Activated CD4-positive, alpha-beta memory T cell treated with anti-CD3 and anti-CD28 coated beads, Interleukin-2, amount 10 ng/mL, durations not matched to agents 7 days and 5 days (primary cell): ENCODE measurements around the gene FAM174B. TPM values are rescaled to one million over a fixed set of nuclear protein-coding genes. Genes with fewer than 3 reads are reported as not detected.

Experiments used
- CTCF ChIA-PET: fragments of 350-600 bp; sonication (Branson Sonifier 250); formaldehyde crosslinking; loops from one replicate; lab custom pipeline; 2021; ENCODE audit warnings: antibody characterized with exemption, inconsistent platforms; lab: Charles Lee
- POLR2A ChIA-PET: fragments of 350-600 bp; sonication (Branson Sonifier 250); formaldehyde crosslinking; loops from one replicate; lab custom pipeline; 2021; ENCODE audit warnings: antibody characterized with exemption; lab: Charles Lee
- DNase-seq: peaks from one replicate; pipeline ENCODE4 v3.0.0-alpha.2; 2020
- H3K27ac Mint-ChIP-seq: one replicate; pipeline ENCODE4 v1.8.0; 2021; ENCODE audit warnings: mild to moderate bottlenecking, mixed read lengths
- H3K27me3 Mint-ChIP-seq: one replicate; pipeline ENCODE4 v1.8.0; 2021; ENCODE audit warnings: mixed read lengths
- H3K36me3 Mint-ChIP-seq: one replicate; pipeline ENCODE4 v1.8.0; 2021; ENCODE audit warnings: low read depth, mixed read lengths
- H3K4me1 Mint-ChIP-seq: one replicate; pipeline ENCODE4 v1.8.0; 2021; ENCODE audit warnings: mixed read lengths
- H3K4me3 Mint-ChIP-seq: one replicate; pipeline ENCODE4 v1.8.0; 2021; ENCODE audit warnings: mild to moderate bottlenecking, mixed read lengths
- H3K9me3 Mint-ChIP-seq: one replicate; pipeline ENCODE4 v1.8.0; 2021; ENCODE audit warnings: mixed read lengths
- total RNA-seq, 2 experiments: library from RNA; stranded (reverse); gene quantifications; one replicate each; pipeline ENCODE4 v1.2.3, GENCODE V29; 2021

FAM174B gene
- total RNA-seq, 2 experiments from 2014 or later: 2.8 to 3.0 TPM

GRCh38 chr15:92586383-92586942, 69.1 kb downstream of the FAM174B start:
- ChIA-PET CTCF (no interaction called here), POLR2A (no interaction called here)
- H3K36me3 Mint-ChIP-seq: no peaks in the 10 kb centered on the region
- H3K27me3 Mint-ChIP-seq: peaks cover 6% of the 10 kb centered on the region
- H3K4me3 Mint-ChIP-seq: no peak overlapping the region
- H3K4me1 Mint-ChIP-seq: no peaks in the 10 kb centered on the region
- H3K27ac Mint-ChIP-seq: no peak overlapping the region
- DNase-seq: no peak
- H3K9me3 Mint-ChIP-seq: no peaks in the 10 kb centered on the region

GRCh38 chr15:92584105-92584504, 71.5 kb downstream of the FAM174B start:
- no peaks in the 10 kb centered on the region for H3K36me3 Mint-ChIP-seq
- no peaks in the 10 kb centered on the region for H3K4me1 Mint-ChIP-seq
- H3K4me3 Mint-ChIP-seq: no peak overlapping the region
- H3K27me3 Mint-ChIP-seq: peaks cover 7% of the 10 kb centered on the region
- DNase-seq: no peak
- CTCF ChIA-PET: no interaction called here
- no peak overlapping the region for H3K27ac Mint-ChIP-seq
- H3K9me3 Mint-ChIP-seq: no peaks in the 10 kb centered on the region
- POLR2A ChIA-PET: no interaction called here

- no peak for DNase-seq
- Mint-ChIP-seq H3K4me3 (no peak overlapping the region), H3K36me3 (no peaks in the 10 kb centered on the region), H3K4me1 (no peaks in the 10 kb centered on the region), H3K27ac (no peak overlapping the region), H3K27me3 (peaks cover 9% of the 10 kb centered on the region), H3K9me3 (no peaks in the 10 kb centered on the region)
- ChIA-PET CTCF (no interaction called here), POLR2A (no interaction called here)
Observed at GRCh38 chr15:92583096-92584034, 72.2 kb downstream of the FAM174B start.

GRCh38 chr15:92582206-92582605, 73.4 kb downstream of the FAM174B start:
- Mint-ChIP-seq H3K27me3 (peaks cover 15% of the 10 kb centered on the region), H3K27ac (no peak overlapping the region), H3K36me3 (no peaks in the 10 kb centered on the region), H3K4me1 (no peaks in the 10 kb centered on the region), H3K4me3 (no peak overlapping the region), H3K9me3 (no peaks in the 10 kb centered on the region)
- CTCF ChIA-PET: no interaction called here
- no peak for DNase-seq
- POLR2A ChIA-PET: no interaction called here

- CTCF ChIA-PET: no interaction called here
- DNase-seq: no peak
- peaks cover 19% of the 10 kb centered on the region for H3K27me3 Mint-ChIP-seq
Observed at GRCh38 chr15:92580933-92581445, 74.6 kb downstream of the FAM174B start.

GRCh38 chr15:92580521-92580920, 75.1 kb downstream of the FAM174B start:
- DNase-seq: no peak
- Mint-ChIP-seq H3K9me3 (no peaks in the 10 kb centered on the region), H3K4me3 (no peak overlapping the region), H3K4me1 (no peaks in the 10 kb centered on the region), H3K27ac (no peak overlapping the region), H3K27me3 (peaks cover 19% of the 10 kb centered on the region), H3K36me3 (no peaks in the 10 kb centered on the region)
- ChIA-PET POLR2A (no interaction called here), CTCF (no interaction called here)

More at GRCh38 chr15:92580933-92581445, 74.6 kb downstream of the FAM174B start:
- no peaks in the 10 kb centered on the region for H3K4me1 Mint-ChIP-seq
- POLR2A ChIA-PET: no interaction called here
- H3K27ac Mint-ChIP-seq: no peak overlapping the region
- H3K4me3 Mint-ChIP-seq: no peak overlapping the region
- no peaks in the 10 kb centered on the region for H3K9me3 Mint-ChIP-seq
- H3K36me3 Mint-ChIP-seq: no peaks in the 10 kb centered on the region

GRCh38 chr15:92579931-92580470, 75.6 kb downstream of the FAM174B start:
- no peaks in the 10 kb centered on the region for H3K36me3 Mint-ChIP-seq
- POLR2A ChIA-PET: no interaction called here
- no peaks in the 10 kb centered on the region for H3K4me1 Mint-ChIP-seq
- no peak overlapping the region for H3K4me3 Mint-ChIP-seq
- DNase-seq: no peak
- H3K27ac Mint-ChIP-seq: no peak overlapping the region
- CTCF ChIA-PET: no interaction called here
- H3K9me3 Mint-ChIP-seq: no peaks in the 10 kb centered on the region
- peaks cover 24% of the 10 kb centered on the region for H3K27me3 Mint-ChIP-seq

- no peaks in the 10 kb centered on the region for H3K9me3 Mint-ChIP-seq
- no peak overlapping the region for H3K4me3 Mint-ChIP-seq
- no peak overlapping the region for H3K27ac Mint-ChIP-seq
- no peaks in the 10 kb centered on the region for H3K36me3 Mint-ChIP-seq
- CTCF ChIA-PET: no interaction called here
- H3K4me1 Mint-ChIP-seq: no peaks in the 10 kb centered on the region
- POLR2A ChIA-PET: no interaction called here
- peaks cover 27% of the 10 kb centered on the region for H3K27me3 Mint-ChIP-seq
- DNase-seq: no peak
Observed at GRCh38 chr15:92579486-92579885, 76.1 kb downstream of the FAM174B start.

- H3K4me3 Mint-ChIP-seq: no peak overlapping the region
- ChIA-PET CTCF (no interaction called here), POLR2A (no interaction called here)
- H3K27me3 Mint-ChIP-seq: peaks cover 30% of the 10 kb centered on the region
- no peaks in the 10 kb centered on the region for H3K9me3 Mint-ChIP-seq
- H3K4me1 Mint-ChIP-seq: no peaks in the 10 kb centered on the region
- H3K27ac Mint-ChIP-seq: no peak overlapping the region
- no peaks in the 10 kb centered on the region for H3K36me3 Mint-ChIP-seq
- no peak for DNase-seq
Observed at GRCh38 chr15:92578096-92578835, 77.3 kb downstream of the FAM174B start.

- Mint-ChIP-seq H3K36me3 (no peaks in the 10 kb centered on the region), H3K9me3 (no peaks in the 10 kb centered on the region), H3K4me3 (no peak overlapping the region), H3K4me1 (no peaks in the 10 kb centered on the region), H3K27ac (no peak overlapping the region), H3K27me3 (peaks cover 25% of the 10 kb centered on the region)
- no peak for DNase-seq
- CTCF ChIA-PET: no interaction called here
- POLR2A ChIA-PET: no interaction called here
Observed at GRCh38 chr15:92576597-92577200, 78.9 kb downstream of the FAM174B start.

GRCh38 chr15:92574566-92574965, 81.0 kb downstream of the FAM174B start:
- H3K27ac Mint-ChIP-seq: no peak overlapping the region
- no peak for DNase-seq
- H3K27me3 Mint-ChIP-seq: peaks cover 25% of the 10 kb centered on the region
- ChIA-PET POLR2A (no interaction called here), CTCF (no interaction called here)
- no peaks in the 10 kb centered on the region for H3K9me3 Mint-ChIP-seq
- H3K36me3 Mint-ChIP-seq: no peaks in the 10 kb centered on the region
- no peak overlapping the region for H3K4me3 Mint-ChIP-seq
- no peaks in the 10 kb centered on the region for H3K4me1 Mint-ChIP-seq

- ChIA-PET POLR2A (no interaction called here), CTCF (no interaction called here)
- no peak for DNase-seq
- H3K36me3 Mint-ChIP-seq: no peaks in the 10 kb centered on the region
- no peaks in the 10 kb centered on the region for H3K4me1 Mint-ChIP-seq
- no peaks in the 10 kb centered on the region for H3K9me3 Mint-ChIP-seq
- no peak overlapping the region for H3K27ac Mint-ChIP-seq
- peaks cover 25% of the 10 kb centered on the region for H3K27me3 Mint-ChIP-seq
- H3K4me3 Mint-ChIP-seq: no peak overlapping the region
Observed at GRCh38 chr15:92574161-92574560, 81.4 kb downstream of the FAM174B start.
